ENCODE results near the gene GPBP1. TPM values are rescaled to one million over a fixed set of nuclear protein-coding genes. Genes with fewer than 3 reads are reported as not detected.

The GPBP1 gene
- polyA plus RNA-seq, 1 donor from 2014 or later = 149 TPM

- Histone ChIP-seq H3F3A (ENCODE audit: insufficient read depth, low read length, poor library complexity, severe bottlenecking) (no peaks in the 10 kb centered on the region), H3K79me2 (replicated peaks; ENCODE audit: insufficient read depth, low read length) (no peaks in the 10 kb centered on the region), H3K36me3 (ENCODE audit: insufficient read depth, low read length) (no peaks in the 10 kb centered on the region), H3K4me2 (ENCODE audit: low read length) (no peak overlapping the region), H2AFZ (ENCODE audit: low read depth, low read length) (no peak overlapping the region), H3K27me3 (ENCODE audit: insufficient read depth, low read depth, low read length) (no peaks in the 10 kb centered on the region), H3K9me3 (ENCODE audit: low read length) (no peaks in the 10 kb centered on the region), H3K9ac (ENCODE audit: low read length) (no peak overlapping the region), H3K9me2 (ENCODE audit: insufficient read depth, low read length) (no peaks in the 10 kb centered on the region), H4K20me1 (ENCODE audit: insufficient read depth) (no peaks in the 10 kb centered on the region), H3K4me3 (ENCODE audit: low read length) (no peak overlapping the region), H3K27ac (ENCODE audit: low read length) (no peak overlapping the region)
- no peak for TF ChIP-seq EP300 (conservative IDR thresholded peaks at IDR 0.05; ENCODE audit: poor library complexity, severe bottlenecking)
- TF ChIP-seq MXI1 (conservative IDR thresholded peaks at IDR 0.05; ENCODE audit: poor library complexity, severe bottlenecking) = no peak
- TF ChIP-seq CTCF (IDR thresholded peaks at IDR 0.05; ENCODE audit: poor library complexity, severe bottlenecking) = no peak
- no peak for TF ChIP-seq REST (IDR thresholded peaks at IDR 0.05; ENCODE audit: borderline replicate concordance)
- TF ChIP-seq TAF1 (IDR thresholded peaks at IDR 0.05; ENCODE audit: low read depth) = no peak
- no peak for TF ChIP-seq SMC3 (conservative IDR thresholded peaks at IDR 0.05; ENCODE audit: poor library complexity)
- no peak for TF ChIP-seq RAD21 (conservative IDR thresholded peaks at IDR 0.05)
- no peak for TF ChIP-seq POLR2AphosphoS5 (IDR thresholded peaks at IDR 0.05)
- no peak for TF ChIP-seq EZH2 (IDR thresholded peaks at IDR 0.05; ENCODE audit: borderline replicate concordance, insufficient read depth, low read length, poor library complexity, severe bottlenecking)
These were observed 93.9 kb downstream of the GPBP1 start for GRCh38 chr5:57267805-57268204.

- no peaks in the 10 kb centered on the region for H3K9me2 ChIP-seq (ENCODE audit: insufficient read depth, low read length)
- no peaks in the 10 kb centered on the region for H3K9me3 ChIP-seq (ENCODE audit: low read length)
- H3F3A ChIP-seq (ENCODE audit: insufficient read depth, low read length, poor library complexity, severe bottlenecking) = no peaks in the 10 kb centered on the region
- no peaks in the 10 kb centered on the region for H3K79me2 ChIP-seq (replicated peaks; ENCODE audit: insufficient read depth, low read length)
- H4K20me1 ChIP-seq (ENCODE audit: insufficient read depth) = no peaks in the 10 kb centered on the region
- H3K4me3 ChIP-seq (ENCODE audit: low read length) = no peak overlapping the region
- H3K27ac ChIP-seq (ENCODE audit: low read length) = no peak overlapping the region
- H2AFZ ChIP-seq (ENCODE audit: low read depth, low read length) = no peak overlapping the region
- no peak for TF ChIP-seq POLR2AphosphoS5 (IDR thresholded peaks at IDR 0.05)
- TF ChIP-seq REST (IDR thresholded peaks at IDR 0.05; ENCODE audit: borderline replicate concordance) = no peak
- no peak for TF ChIP-seq CTCF (IDR thresholded peaks at IDR 0.05; ENCODE audit: poor library complexity, severe bottlenecking)
- TF ChIP-seq EZH2 (IDR thresholded peaks at IDR 0.05; ENCODE audit: borderline replicate concordance, insufficient read depth, low read length, poor library complexity, severe bottlenecking) = no peak
- no peak for TF ChIP-seq SMC3 (conservative IDR thresholded peaks at IDR 0.05; ENCODE audit: poor library complexity)
- TF ChIP-seq MXI1 (conservative IDR thresholded peaks at IDR 0.05; ENCODE audit: poor library complexity, severe bottlenecking) = no peak
- TF ChIP-seq TAF1 (IDR thresholded peaks at IDR 0.05; ENCODE audit: low read depth) = no peak
- no peak for TF ChIP-seq RAD21 (conservative IDR thresholded peaks at IDR 0.05)
- no peak for TF ChIP-seq EP300 (conservative IDR thresholded peaks at IDR 0.05; ENCODE audit: poor library complexity, severe bottlenecking)
- H3K9ac ChIP-seq (ENCODE audit: low read length) = no peak overlapping the region
- no peak overlapping the region for H3K4me2 ChIP-seq (ENCODE audit: low read length)
- no peaks in the 10 kb centered on the region for H3K27me3 ChIP-seq (ENCODE audit: insufficient read depth, low read depth, low read length)
- H3K36me3 ChIP-seq (ENCODE audit: insufficient read depth, low read length) = no peaks in the 10 kb centered on the region
These were observed 102.5 kb downstream of the GPBP1 start for GRCh38 chr5:57276353-57276752.

All from neural cell (in vitro differentiated cells).